Activated naive CD8-positive, alpha-beta T cell treated with anti-CD3 and anti-CD28 coated beads, Interleukin-2, amount 50 U/mL, for 16 hours (primary cell): ENCODE data around the gene FXYD4.
A peak's percentile ranks its signal among the peaks of the same experiment; 100 is the strongest.

Experiments
- DNase-seq: peaks from one replicate; pipeline ENCODE4 v3.0.0-alpha.2; 2020; ENCODE audit warnings: low read depth, low spot score

The FXYD4 gene

GRCh38 chr10:43395571-43396060 lies 24.2 kb downstream of the FXYD4 start:
- no peak for DNase-seq

DNA sequence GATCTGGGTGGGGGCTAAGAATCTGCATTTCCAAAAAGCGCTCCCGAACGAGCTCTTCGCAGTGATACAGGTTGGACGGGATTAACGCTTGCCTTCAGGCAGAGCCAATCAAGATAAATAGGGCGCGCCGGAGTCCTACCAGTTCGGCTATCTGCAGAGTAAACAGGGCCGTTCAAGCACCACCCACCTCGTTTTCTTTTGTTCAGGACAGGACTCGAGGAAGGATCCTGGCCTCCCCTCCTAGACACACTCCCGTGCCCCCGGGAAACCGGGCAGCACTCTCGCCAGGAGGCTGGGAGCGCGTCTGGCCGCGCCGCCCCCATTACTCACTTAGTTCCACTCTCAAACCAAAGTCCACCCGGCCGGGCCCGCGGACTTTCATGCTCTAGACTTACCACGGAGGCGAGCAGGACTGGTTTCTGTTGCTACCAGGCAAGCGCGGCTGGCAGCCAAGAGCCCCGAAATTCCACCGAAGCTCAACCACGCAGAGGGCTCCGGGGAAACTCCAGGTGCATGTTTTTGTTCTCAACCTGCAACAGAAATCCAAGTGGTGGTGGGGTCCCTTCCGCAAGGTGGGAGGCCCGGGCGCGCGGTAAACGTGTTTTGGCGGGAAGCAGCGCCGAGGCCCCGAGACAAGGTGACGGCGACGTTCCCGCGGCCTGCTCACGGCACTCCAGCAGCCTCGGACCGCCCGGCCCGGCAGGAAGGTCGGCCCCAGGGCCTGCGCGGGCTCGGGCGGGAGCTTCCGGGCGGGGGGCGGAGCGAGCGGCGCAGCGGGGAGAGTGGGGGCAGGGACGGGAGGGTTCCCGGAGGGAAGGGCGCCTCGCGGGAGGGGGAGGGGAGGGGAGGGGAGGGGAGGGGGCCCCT lies 24.9 kb downstream of the FXYD4 start:
- DNase-seq: no peak

DNA sequence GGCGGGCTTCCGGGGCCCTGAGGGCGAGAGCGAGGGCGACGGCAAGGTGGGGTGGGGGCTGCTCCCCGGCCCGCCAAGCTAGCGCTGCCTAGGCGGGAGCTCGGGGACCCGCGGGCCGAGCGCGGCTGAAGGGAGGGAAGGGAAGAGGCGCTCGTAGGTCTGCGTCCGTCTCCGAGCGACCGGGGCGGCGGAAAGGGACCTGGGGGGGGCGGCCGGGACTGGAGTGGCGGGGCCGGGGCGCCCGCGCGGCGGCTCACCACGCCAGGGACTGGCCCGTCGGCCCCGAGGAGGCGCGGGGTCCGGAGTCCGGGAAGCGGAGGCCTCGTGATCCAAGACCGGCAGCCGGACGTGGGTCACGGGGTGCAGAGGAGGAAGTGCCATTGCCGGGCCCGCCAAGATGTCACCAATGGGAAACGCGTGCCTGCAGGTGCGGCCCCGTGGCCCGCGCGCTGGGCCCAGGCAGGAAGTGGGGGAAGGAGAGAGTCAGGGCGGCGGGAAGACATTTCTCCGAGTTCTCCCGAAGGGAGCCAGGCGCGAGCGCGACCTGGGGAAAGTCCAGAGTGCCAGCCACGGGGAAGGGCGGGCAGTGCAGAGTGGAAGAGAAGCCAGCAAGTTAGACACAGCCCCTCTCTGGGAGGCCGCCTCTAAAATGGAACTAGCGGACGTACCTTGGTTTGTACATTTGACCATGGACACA lies 25.6 kb downstream of the FXYD4 start:
- no peak for DNase-seq

DNA sequence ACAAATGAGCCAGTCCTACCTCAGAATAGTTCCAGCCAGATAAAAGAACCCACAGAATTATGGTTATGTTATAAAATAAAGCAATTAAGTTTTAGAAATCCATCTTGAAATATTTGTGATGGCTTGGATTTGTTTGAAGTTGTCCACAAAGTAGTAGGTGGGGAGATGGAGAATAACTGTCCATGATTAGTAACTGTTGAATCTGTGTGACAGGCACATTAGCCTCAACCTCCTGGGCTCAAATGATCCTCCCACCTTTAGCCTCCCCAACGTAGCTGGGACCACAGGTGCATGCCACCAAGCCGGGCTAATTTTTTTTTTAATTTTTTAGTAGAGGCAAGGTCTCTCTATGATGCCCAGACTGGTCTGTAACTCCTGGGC lies 27.5 kb downstream of the FXYD4 start:
- no peak for DNase-seq

GRCh38 chr10:43399320-43400310 lies 28.2 kb downstream of the FXYD4 start:
- no peak for DNase-seq

- DNase-seq: no peak
Observed at GRCh38 chr10:43401627-43402026, 30.2 kb downstream of the FXYD4 start.

- DNase-seq: no peak
Observed at GRCh38 chr10:43402176-43402575, 30.7 kb downstream of the FXYD4 start.

- DNase-seq: no peak
Observed at GRCh38 chr10:43402880-43403452, 31.5 kb downstream of the FXYD4 start.

- no peak for DNase-seq
Observed at GRCh38 chr10:43403911-43404703, 32.7 kb downstream of the FXYD4 start.

DNA sequence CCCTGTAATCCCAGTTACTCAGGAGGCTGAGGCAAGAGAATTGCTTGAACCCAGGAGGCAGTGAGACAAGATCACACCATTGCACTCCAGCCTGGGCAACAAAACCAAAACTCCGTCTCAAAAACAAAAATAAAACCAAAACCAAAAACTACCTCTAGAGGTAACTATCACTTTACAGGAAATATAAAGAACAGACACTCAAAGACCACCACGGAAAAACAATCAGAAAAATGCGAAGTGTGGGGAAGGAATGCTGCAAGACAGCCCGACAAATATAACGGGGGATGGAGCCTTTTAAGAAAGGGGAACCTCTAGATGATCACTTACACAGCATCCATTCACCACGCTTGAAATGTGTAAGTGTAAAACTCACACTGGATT lies 33.3 kb downstream of the FXYD4 start:
- DNase-seq: no peak

GRCh38 chr10:43407148-43407575 lies 35.7 kb downstream of the FXYD4 start:
- no peak for DNase-seq

DNA sequence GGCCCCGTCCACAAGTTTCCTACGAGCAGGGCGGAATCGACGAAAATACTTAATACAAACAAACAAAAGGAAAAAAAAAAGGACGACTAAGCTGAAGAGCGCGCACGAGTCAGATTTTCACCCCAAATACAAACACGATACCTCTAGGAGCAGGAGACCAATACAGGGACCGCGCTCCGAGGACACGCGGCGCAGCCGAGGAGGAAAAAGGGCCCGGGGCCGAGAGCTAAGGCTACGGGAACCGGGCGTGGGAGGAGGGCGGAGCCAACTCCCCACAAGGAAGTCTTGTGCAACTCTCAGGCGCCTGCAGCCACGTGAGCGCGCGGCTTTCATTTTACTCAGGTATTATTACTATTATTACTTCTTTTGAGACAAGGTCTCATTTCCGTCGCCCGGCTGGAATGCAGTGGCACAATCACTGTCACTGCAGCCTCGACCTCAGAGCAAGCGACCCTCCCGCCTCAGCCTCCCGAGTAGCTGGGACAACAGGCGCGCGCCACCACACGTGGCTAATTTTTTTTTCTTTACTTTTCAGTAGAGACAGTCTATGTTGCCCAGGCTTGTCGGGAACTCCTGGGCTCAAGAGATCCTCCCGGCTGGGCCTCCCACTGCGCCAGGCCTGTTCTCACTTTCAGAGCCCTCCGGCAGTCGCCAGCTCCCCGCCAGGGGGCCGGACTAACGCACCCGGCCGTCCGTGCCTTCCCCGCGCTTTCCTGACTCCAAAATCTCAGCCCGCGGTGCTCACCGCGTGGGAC lies 36.3 kb downstream of the FXYD4 start:
- peak; percentile 84 for DNase-seq

DNA sequence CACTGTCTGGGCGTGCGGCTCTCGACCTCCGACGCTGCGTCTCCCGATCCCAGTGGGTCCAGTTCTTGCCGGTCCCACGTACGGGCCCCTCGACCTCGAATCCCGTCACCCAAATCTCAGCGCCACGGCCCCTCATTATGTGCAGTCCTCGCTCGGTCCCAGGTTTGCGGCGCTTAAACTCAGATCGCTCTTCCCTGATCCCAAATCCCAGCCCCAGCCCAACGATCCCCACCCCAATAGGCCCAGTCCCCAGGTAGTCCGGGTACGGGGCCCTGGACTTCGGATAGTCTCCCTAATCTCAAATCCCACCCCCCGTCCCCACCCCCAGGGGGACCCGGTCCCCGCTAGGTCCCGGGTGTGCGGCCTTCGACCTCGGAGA lies 36.9 kb downstream of the FXYD4 start:
- no peak for DNase-seq

DNA sequence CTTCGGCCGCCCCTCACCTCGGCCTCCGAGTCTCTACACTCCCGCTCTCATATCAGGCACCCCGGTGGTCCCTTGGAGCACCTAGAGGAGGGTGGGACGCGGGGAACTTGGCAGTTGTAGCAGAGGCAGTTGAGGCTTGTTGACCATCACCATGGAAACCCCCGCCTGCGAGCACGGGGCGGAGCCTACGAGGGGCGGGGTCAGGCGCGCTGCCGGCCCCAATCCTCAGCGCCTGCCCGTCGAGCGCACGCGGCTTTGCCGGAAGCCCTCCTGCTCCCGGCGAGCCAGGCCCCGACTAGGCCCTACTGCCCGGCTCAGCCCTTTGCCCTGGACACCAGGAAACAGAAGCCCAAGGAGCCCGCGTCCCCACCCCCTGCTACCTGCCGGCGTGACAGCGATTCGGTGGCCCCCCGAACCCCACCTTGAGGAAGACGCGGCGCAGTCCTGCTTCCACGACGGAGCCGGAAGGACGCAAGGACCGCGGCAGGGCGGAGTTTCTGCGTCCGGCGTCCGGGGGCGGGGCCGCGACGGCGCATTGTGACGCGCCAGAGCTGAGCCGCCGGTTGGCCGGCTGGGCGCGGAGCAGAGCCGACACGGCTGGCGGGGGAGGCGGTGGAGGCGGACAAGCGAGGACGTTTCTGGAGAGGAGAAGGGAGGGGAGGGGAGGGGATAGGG lies 37.4 kb downstream of the FXYD4 start, which contains the start of gene HNRNPF:
Gene HNRNPF (minus strand): TSS at position 477 of the 675 bp plus-strand sequence. CDS start 21,302 bp downstream, outside the sequence.
- DNase-seq: peak; percentile 87

- no peak for DNase-seq
Observed at GRCh38 chr10:43409385-43410109, 38.1 kb downstream of the FXYD4 start.

DNA sequence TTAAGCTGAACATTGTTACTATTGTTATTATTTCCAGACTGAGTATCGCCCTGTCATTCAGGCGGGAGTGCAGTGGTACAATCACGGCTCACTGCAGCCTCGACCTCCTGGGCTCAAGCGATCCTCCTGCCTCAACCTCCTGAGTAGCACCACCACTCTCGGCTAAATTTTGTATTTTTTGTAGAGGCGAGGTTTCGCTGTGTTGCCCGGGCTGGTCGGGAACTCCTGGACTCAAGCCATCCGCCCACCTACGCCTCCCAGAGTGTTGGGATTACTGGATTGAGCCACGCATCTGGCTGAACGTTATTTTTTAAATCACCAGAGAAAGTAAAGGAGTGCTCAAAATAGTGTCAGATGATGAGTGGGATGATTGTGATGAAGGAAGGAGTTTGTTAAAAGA lies 38.9 kb downstream of the FXYD4 start:
- no peak for DNase-seq

- DNase-seq: no peak
Observed at GRCh38 chr10:43411536-43411935, 40.1 kb downstream of the FXYD4 start.

DNA sequence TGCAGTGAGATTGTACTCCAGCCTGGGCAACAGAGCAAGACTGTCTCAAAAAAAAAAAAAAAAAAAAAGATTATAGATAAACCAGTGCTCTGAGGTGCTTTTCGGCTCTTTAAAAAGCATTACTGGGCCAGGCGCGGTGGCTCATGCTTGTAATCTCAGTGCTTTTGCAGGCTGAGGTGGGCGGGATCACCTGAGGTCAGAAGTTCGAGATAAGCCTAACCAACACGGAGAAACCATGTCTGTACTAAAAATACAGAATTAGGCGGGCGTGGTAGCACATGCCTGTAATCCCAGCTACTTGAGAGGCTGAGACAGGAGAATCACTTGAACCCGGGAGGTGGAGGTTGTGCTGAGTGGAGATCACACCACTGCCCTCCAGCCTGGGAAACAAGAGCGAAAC lies 44.1 kb downstream of the FXYD4 start:
- no peak for DNase-seq
